RWPE2 (cell line): Measurements from ENCODE around the gene ZNF664.

Experiments used
- ATAC-seq: fragments of 200-7000 bp; cut with Tn5 transposase; 3 replicates; pipeline ENCODE4 v1.9.1; 2021; ENCODE audit warnings: low read depth
- DNase-seq: peaks from one replicate; pipeline ENCODE4 v3.0.0-alpha.2; 2020; ENCODE audit warnings: low spot score
- H3K27ac ChIP-seq: fragments of 450-650 bp; 2 replicates; pipeline ENCODE4 v1.5.1; 2017; ENCODE audit warnings: mild to moderate bottlenecking; ENCODE audit not compliant: poor library complexity, severe bottlenecking
- H3K27me3 ChIP-seq: fragments of 250-450 bp; sonication (Bioruptor Pico); 2 replicates; pipeline ENCODE4 v1.5.1; 2021; ENCODE audit warnings: mild to moderate bottlenecking, moderate library complexity; ENCODE audit not compliant: insufficient read depth, poor library complexity, severe bottlenecking
- H3K36me3 ChIP-seq: fragments of 250-450 bp; sonication (Bioruptor Pico); 2 replicates; pipeline ENCODE4 v1.5.1; 2020; ENCODE audit warnings: low read depth, mild to moderate bottlenecking, moderate library complexity
- H3K4me1 ChIP-seq: fragments of 250-450 bp; sonication (Bioruptor Pico); 2 replicates; pipeline ENCODE4 v1.5.1; 2021; ENCODE audit warnings: mild to moderate bottlenecking, moderate library complexity; ENCODE audit not compliant: insufficient read depth, poor library complexity, severe bottlenecking
- H3K4me3 ChIP-seq: fragments of 250-450 bp; sonication (Bioruptor Pico); 2 replicates; pipeline ENCODE4 v1.5.1; 2021; ENCODE audit warnings: mild to moderate bottlenecking, moderate library complexity; ENCODE audit not compliant: severe bottlenecking
- H3K9me3 ChIP-seq: fragments of 250-450 bp; sonication (Bioruptor Pico); 2 replicates; pipeline ENCODE4 v1.5.1; 2021; ENCODE audit warnings: mild to moderate bottlenecking, moderate library complexity; ENCODE audit not compliant: severe bottlenecking
- CTCF ChIP-seq: fragments of 450-650 bp; IDR thresholded peaks from one replicate; pipeline ENCODE4 v1.5.1; 2017; ENCODE audit warnings: mild to moderate bottlenecking, moderate library complexity; ENCODE audit not compliant: poor library complexity, severe bottlenecking

The ZNF664 gene

GRCh38 chr12:123937707-123938591 lies 35.1 kb upstream of the ZNF664 start:
- H3K27ac ChIP-seq: no peak overlapping the region
- TF ChIP-seq CTCF: no peak
- H3K27me3 ChIP-seq: peaks cover 3% of the 10 kb centered on the region
- no peaks in the 10 kb centered on the region for H3K9me3 ChIP-seq
- H3K36me3 ChIP-seq: peaks cover 5% of the 10 kb centered on the region; the same call in 1 of the 2 replicates
- DNase-seq: no peak
- H3K4me3 ChIP-seq: no peak overlapping the region
- no peak for ATAC-seq
- no peaks in the 10 kb centered on the region for H3K4me1 ChIP-seq

GRCh38 chr12:123938679-123939480 lies 34.1 kb upstream of the ZNF664 start:
- ATAC-seq (no peak), DNase-seq (no peak)
- no peak for TF ChIP-seq CTCF
- Histone ChIP-seq H3K9me3 (no peaks in the 10 kb centered on the region), H3K36me3 (peaks cover 5% of the 10 kb centered on the region; the same call in 1 of the 2 replicates), H3K4me3 (no peak overlapping the region), H3K27ac (no peak overlapping the region), H3K27me3 (no peaks in the 10 kb centered on the region), H3K4me1 (no peaks in the 10 kb centered on the region)

- no peak overlapping the region for H3K4me3 ChIP-seq
- ATAC-seq (no peak), DNase-seq (no peak)
- no peak for TF ChIP-seq CTCF
- no peak overlapping the region for H3K27ac ChIP-seq
- no peaks in the 10 kb centered on the region for H3K4me1 ChIP-seq
- no peaks in the 10 kb centered on the region for H3K27me3 ChIP-seq
- H3K36me3 ChIP-seq: peaks cover 5% of the 10 kb centered on the region; the same call in 1 of the 2 replicates
- no peaks in the 10 kb centered on the region for H3K9me3 ChIP-seq
Measured at GRCh38 chr12:123939716-123940626, 33.0 kb upstream of the ZNF664 start.

- no peak for ATAC-seq
- no peak for TF ChIP-seq CTCF
Measured at GRCh38 chr12:123940627-123940966, 32.4 kb upstream of the ZNF664 start.

More at GRCh38 chr12:123940627-123940966, 32.4 kb upstream of the ZNF664 start:
- Histone ChIP-seq H3K27ac (no peak overlapping the region), H3K36me3 (peaks cover 5% of the 10 kb centered on the region; the same call in 1 of the 2 replicates), H3K27me3 (no peaks in the 10 kb centered on the region), H3K4me1 (no peaks in the 10 kb centered on the region), H3K9me3 (no peaks in the 10 kb centered on the region), H3K4me3 (no peak overlapping the region)
- no peak for DNase-seq
